ENCODE results near the gene PAFAH1B2. TPM values are rescaled to one million over a fixed set of nuclear protein-coding genes. Genes with fewer than 3 reads are reported as not detected.

Gene PAFAH1B2
- polyA plus RNA-seq, 1 experiment: 51.2 TPM

GRCh38 chr11:117212697-117213355, 68.7 kb downstream of the PAFAH1B2 start:
- peaks cover 8% of the 10 kb centered on the region for H3K36me3 ChIP-seq (ENCODE audit: control insufficient read depth, insufficient read depth, low read length)
- CTCF ChIA-PET: no interaction called here
- H3K27me3 ChIP-seq (ENCODE audit: control insufficient read depth, insufficient read depth, low read length): no peaks in the 10 kb centered on the region
- no peak for TF ChIP-seq CTCF (IDR thresholded peaks at IDR 0.05; ENCODE audit: insufficient read depth, low read depth, low read length)
- POLR2A ChIA-PET: no interaction called here
- H3K4me3 ChIP-seq (ENCODE audit: low read depth, low read length): no peak overlapping the region
- no peak for DNase-seq (ENCODE audit: low read depth)

- ChIA-PET CTCF (interaction anchor here (1.2 kb wide), 1 partner anchor 12 kb away, joined by 3 read pairs; no protein-coding TSS in a partner anchor), POLR2A (no interaction called here)
- H3K27me3 ChIP-seq (ENCODE audit: control insufficient read depth, insufficient read depth, low read length): no peaks in the 10 kb centered on the region
- no peak overlapping the region for H3K4me3 ChIP-seq (ENCODE audit: low read depth, low read length)
- TF ChIP-seq CTCF (IDR thresholded peaks at IDR 0.05; ENCODE audit: insufficient read depth, low read depth, low read length): no peak
- DNase-seq (ENCODE audit: low read depth): no peak
- peaks cover 13% of the 10 kb centered on the region for H3K36me3 ChIP-seq (ENCODE audit: control insufficient read depth, insufficient read depth, low read length)
Measured at GRCh38 chr11:117214404-117215110, 70.5 kb downstream of the PAFAH1B2 start.

- DNase-seq (ENCODE audit: low read depth): no peak
- ChIA-PET CTCF (interaction anchor here (0.9 to 1.7 kb wide), 4 partner anchors 9 to 22 kb away, joined by 3 to 7 read pairs (median 4); partner anchors contain the start of genes PCSK7 and RNF214), POLR2A (no interaction called here)
- no peak overlapping the region for H3K4me3 ChIP-seq (ENCODE audit: low read depth, low read length)
- H3K36me3 ChIP-seq (ENCODE audit: control insufficient read depth, insufficient read depth, low read length): peaks cover 13% of the 10 kb centered on the region
- H3K27me3 ChIP-seq (ENCODE audit: control insufficient read depth, insufficient read depth, low read length): no peaks in the 10 kb centered on the region
- no peak for TF ChIP-seq CTCF (IDR thresholded peaks at IDR 0.05; ENCODE audit: insufficient read depth, low read depth, low read length)
Measured at GRCh38 chr11:117217141-117218084, 73.3 kb downstream of the PAFAH1B2 start.

GRCh38 chr11:117218133-117218915, 74.2 kb downstream of the PAFAH1B2 start:
- no peak overlapping the region for H3K4me3 ChIP-seq (ENCODE audit: low read depth, low read length)
- no peak for TF ChIP-seq CTCF (IDR thresholded peaks at IDR 0.05; ENCODE audit: insufficient read depth, low read depth, low read length)
- ChIA-PET POLR2A (no interaction called here), CTCF (interaction anchor here (0.6 to 1.7 kb wide), 6 partner anchors 8 to 486 kb away, joined by 3 to 7 read pairs (median 4); partner anchors contain the start of genes PCSK7 and RNF214)
- DNase-seq (ENCODE audit: low read depth): no peak
- no peaks in the 10 kb centered on the region for H3K27me3 ChIP-seq (ENCODE audit: control insufficient read depth, insufficient read depth, low read length)
- H3K36me3 ChIP-seq (ENCODE audit: control insufficient read depth, insufficient read depth, low read length): peaks cover 13% of the 10 kb centered on the region
